Prostate gland (tissue), 2 donors: ENCODE results near the gene KLK8.

Experiments
- POLR2A ChIP-seq: fragments of 450-650 bp; IDR thresholded peaks from one replicate; pipeline ENCODE4 v1.6.1; 2016; ENCODE audit warnings: antibody characterized with exemption, mild to moderate bottlenecking
- TF ChIP-seq, protein P1 (sequence below), 4 experiments: fragments of 200-600 bp in 2 of 4; fragments of 450-650 bp in 2 of 4; sonication (generic) in 2 of 4; IDR thresholded peaks; 1 replicate in 3 of 4; 2 replicates in 1 of 4; pipeline ENCODE4 v1.5.1; 2016 to 2019; ENCODE audit warnings: antibody characterized with exemption in 4 of 4, mild to moderate bottlenecking in 2 of 4, moderate library complexity in 2 of 4

GRCh38 chr19:51018745-51019543 lies 17.5 kb upstream of the KLK8 start:
- TF ChIP-seq, protein P1, sequence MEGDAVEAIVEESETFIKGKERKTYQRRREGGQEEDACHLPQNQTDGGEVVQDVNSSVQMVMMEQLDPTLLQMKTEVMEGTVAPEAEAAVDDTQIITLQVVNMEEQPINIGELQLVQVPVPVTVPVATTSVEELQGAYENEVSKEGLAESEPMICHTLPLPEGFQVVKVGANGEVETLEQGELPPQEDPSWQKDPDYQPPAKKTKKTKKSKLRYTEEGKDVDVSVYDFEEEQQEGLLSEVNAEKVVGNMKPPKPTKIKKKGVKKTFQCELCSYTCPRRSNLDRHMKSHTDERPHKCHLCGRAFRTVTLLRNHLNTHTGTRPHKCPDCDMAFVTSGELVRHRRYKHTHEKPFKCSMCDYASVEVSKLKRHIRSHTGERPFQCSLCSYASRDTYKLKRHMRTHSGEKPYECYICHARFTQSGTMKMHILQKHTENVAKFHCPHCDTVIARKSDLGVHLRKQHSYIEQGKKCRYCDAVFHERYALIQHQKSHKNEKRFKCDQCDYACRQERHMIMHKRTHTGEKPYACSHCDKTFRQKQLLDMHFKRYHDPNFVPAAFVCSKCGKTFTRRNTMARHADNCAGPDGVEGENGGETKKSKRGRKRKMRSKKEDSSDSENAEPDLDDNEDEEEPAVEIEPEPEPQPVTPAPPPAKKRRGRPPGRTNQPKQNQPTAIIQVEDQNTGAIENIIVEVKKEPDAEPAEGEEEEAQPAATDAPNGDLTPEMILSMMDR (IDR thresholded peaks at IDR 0.05) = no peak
- peak; percentile 66 for TF ChIP-seq POLR2A
